A549 treated with CpdA at 1 μM for 4 hours (cell line): Measurements from ENCODE around the gene NSFL1C. TPM values are rescaled to one million over a fixed set of nuclear protein-coding genes. Genes with fewer than 3 reads are reported as not detected.

Experiments used
- total RNA-seq: library from RNA; stranded (reverse); fragments of 200-300 nt; extraction: Qiagen RNA extraction; gene quantifications from 5 replicates; pipeline ENCODE4 v1.2.3, GENCODE V29; 2022; ENCODE audit warnings: low read depth

Gene NSFL1C
- total RNA-seq: 113 to 129 TPM (median 120 TPM) in 5 replicates

DNA sequence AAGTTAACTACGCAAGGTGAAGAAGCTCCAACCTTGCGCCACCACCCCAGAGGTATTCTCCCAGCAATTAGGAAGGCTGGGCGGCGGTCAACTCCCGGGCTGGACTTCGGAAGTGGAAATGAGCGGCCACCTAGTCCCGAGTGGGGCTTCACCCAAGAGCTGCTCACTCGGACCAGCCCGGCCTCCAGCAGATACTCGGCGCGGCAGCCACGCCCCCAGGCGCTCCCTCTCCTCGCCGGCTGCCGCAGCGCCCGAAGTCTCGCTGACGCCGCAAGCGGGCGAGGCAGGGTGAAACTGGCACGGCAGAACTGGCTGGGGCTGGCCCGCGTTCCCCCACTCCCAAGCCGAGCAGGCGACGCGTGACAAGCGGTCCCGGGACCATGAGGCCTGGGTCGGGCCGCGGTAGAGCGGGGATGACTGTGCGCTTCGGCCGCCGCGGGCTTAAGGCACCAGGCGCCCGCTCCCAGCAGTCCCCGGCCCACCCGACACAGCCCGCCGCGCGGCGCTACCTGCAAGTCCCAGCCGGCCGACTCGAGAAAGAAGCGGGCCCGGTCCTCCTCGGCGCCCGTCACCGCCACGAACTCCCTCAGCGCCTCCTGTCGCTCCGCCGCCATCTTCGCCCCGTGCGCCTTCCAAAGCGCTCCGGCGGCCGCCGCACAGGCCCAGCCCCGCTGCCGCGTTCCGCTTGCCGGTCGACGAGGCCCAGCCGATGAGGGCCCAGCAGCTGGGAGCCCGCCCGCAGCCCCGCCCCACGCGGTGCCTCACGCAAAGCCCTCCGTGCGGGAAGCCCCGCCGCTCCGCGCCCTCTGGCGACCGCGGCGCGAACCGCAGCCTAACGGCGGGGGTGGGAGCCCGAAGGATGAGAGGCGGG is at the start of gene NSFL1C:
TSS of gene NSFL1C (minus strand) at position 639 of the 871 bp plus-strand sequence. CDS start at position 614, 25 bp downstream.

GRCh38 chr20:1491281-1491840 is 24.7 kb upstream of the NSFL1C start, which contains the start of gene SIRPB2:
Gene SIRPB2 (minus strand): TSS chr20:1491420. CDS start chr20:1491359, 61 bp downstream.

GRCh38 chr20:1392693-1393506 is 73.7 kb downstream of the NSFL1C start, which contains the start of gene FKBP1A:
Gene FKBP1A (minus strand): TSS chr20:1393054. CDS start chr20:1392998, 56 bp downstream.

Other genes with a start within 250 kb of the NSFL1C start
- not detected in 5 replicates for gene RAD21L1, start 240.8 kb downstream of the NSFL1C start, total RNA-seq
- 4.0 to 5.6 TPM (median 4.5 TPM) in 5 replicates for gene SNPH, start 200.6 kb downstream of the NSFL1C start, total RNA-seq
- 0.71 to 1.1 TPM (median 0.99 TPM) in 5 replicates for gene SDCBP2, start 137.7 kb downstream of the NSFL1C start, total RNA-seq
- gene FKBP1A, start 73.8 kb downstream of the NSFL1C start, total RNA-seq: 495 to 535 TPM (median 512 TPM) in 5 replicates
- gene SIRPB2, start 24.6 kb upstream of the NSFL1C start, total RNA-seq: not detected in 5 replicates
- not detected in 5 replicates for gene SIRPD, start 90.9 kb upstream of the NSFL1C start, total RNA-seq
- gene SIRPB1, start 153.2 kb upstream of the NSFL1C start, total RNA-seq: 0.57 to 0.80 TPM (median 0.65 TPM) in 5 replicates
- gene SIRPG, start 190.9 kb upstream of the NSFL1C start, total RNA-seq: not detected in 5 replicates